GM10266 (cell line): ENCODE measurements around the gene FICD.

Experiments
- DNase-seq: peaks from one replicate; pipeline ENCODE4 v3.0.0; 2012; ENCODE audit errors: extremely low spot score
- CTCF ChIP-seq: IDR thresholded peaks from 2 replicates; pipeline ENCODE4 v1.5.1; 2012; ENCODE audit warnings: mild to moderate bottlenecking, low read depth; ENCODE audit not compliant: control insufficient read depth, insufficient read depth; ENCODE audit errors: missing control alignments

Gene FICD

DNA sequence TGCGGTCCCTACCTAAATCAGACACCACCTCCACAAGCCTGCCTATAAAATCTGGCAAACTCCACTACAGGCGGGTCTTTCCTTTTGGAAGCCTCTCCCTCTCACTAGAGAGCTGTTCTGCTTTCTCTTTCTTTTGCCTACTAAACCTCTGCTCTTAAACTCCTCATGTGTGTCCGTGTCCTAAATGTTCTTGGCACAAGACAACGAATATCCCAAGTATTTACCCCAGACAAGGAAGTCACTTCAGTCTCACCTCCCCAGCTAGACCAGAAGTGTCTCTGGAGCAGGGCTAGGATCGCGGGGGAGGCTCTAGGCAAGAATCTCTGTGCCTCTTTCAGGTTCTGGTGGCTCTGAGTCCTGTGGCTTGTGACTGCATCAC is 37.2 kb upstream of the FICD start:
- DNase-seq: no peak
- no peak for TF ChIP-seq CTCF

DNA sequence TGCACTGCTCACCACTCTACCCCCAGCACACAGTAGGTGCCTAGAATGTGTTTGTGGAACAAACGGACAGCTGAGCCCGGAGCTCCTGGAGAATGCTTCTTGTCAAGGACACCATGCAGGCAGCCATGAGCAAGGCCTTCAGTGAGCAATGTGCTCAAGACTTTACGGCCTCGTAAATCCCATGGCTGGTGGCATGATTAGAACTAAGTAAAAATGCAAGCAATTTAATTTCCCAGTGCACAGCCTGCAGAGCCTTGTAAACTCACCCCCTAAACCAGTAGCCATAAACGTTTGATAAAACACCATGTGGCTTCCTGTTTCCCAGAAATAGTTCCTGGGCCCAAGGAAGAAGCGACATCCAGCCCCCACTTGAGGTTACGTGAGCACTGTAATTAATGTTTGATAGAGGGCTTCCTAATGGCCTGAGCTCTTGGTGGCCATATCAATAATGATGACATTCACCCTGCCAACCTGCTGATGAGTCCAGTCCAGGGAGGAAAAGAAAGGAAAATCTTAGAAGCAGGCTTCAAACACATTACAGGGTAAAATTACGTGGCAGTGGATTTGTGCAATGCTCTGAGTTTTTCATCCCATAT is 36.4 kb upstream of the FICD start:
- no peak for DNase-seq
- no peak for TF ChIP-seq CTCF

- no peak for TF ChIP-seq CTCF
- DNase-seq: no peak
These were observed 35.6 kb upstream of the FICD start for GRCh38 chr12:108479364-108480070.

DNA sequence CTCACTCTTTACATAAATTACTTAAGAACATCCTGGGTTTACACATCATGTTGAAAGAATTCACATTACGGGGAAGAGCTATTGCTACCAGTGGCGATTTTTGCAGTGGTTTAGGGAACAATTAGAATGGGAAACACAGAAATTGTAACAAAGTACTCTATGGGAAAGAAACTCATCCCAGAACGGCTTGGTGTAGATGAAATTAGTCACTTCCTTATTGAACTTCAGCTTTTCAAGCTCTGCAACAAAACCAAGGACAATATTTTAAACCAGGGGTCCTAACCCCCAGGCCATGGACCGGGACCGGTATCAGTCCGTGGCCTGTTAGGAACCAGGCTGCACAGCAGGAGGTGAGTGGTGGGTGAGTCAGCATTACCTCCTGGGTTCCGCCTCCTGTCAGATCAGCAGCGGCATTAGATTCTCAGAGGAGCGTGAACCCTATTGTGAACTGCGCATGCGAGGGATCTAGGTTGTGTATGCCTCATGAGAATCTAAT is 32.3 kb upstream of the FICD start:
- TF ChIP-seq CTCF: no peak
- DNase-seq: no peak

DNA sequence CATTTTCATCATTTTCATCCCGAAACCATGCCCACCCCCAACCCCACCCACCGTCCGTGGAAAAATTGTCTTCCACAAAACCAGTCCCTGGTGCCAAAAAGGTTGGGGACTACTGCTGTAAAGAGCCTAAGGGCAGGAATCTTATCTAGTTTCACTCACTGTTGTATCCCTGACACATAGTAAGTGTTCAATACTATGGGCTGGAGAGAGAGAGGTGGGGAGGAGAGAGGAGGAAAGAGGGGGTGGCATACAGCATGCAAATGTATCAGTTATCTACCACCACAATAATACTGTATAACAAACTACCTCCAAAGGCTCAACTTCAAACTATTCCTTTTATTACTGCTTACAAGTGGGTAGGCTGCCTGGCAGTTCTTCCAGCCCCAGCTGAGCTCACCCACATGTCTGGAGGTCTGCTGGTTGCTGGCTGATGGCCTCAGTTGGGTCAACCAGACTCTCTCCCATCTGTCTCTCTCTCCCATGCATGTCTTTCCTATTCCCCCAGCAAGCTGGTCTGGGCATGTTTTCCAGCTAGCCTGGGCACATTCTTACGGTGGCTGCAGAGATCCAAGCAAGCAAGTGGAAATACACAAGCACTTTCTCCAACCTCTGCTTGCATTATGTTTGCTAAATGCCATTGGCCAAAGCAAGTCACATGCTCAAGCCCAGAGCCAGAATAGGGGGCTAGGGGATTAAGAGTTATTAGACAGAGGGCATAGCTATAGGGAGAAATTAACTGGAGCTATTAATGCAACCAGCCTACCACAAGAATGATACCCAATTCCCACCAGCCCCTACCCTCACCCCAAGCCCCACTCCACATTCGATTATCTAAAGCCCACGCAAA is 31.6 kb upstream of the FICD start:
- DNase-seq: no peak
- TF ChIP-seq CTCF: no peak

DNA sequence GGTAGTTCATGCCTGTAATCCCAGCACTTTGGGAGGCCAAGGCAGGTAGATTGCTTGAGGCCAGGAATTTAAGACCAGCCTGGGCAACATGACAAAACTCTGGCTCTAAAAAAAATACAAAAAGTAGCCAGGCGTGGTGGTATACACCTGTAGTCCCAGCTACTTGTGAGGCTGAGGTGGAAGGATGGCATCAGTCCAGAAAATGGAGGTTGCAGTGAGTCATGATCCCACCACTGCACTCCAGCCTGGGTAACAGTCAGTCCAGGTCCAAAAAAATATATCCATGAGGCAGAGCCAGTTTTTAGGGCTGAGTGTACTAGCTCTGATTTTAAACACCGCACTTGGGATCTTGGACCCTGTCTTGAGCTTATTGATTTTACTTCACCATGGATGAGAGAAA is 30.6 kb upstream of the FICD start:
- no peak for TF ChIP-seq CTCF
- DNase-seq: no peak
